IgD-negative memory B cell (primary cell): ENCODE results near the gene CYSRT1. TPM values are rescaled to one million over a fixed set of nuclear protein-coding genes. Genes with fewer than 3 reads are reported as not detected.
"Not testable (repeated sequence)": the region's sequence is repeated elsewhere in the genome, so short reads cannot be mapped to it uniquely, and the experiment has no call there.

ENCODE experiments used
- H3K27ac Mint-ChIP-seq, 3 donors: one replicate each; pipeline ENCODE4 v1.8.0; 2020 to 2022; ENCODE audit warnings: mild to moderate bottlenecking in 3 of 3, mixed read lengths in 3 of 3, moderate library complexity in 1 of 3
- H3K27me3 Mint-ChIP-seq: one replicate; pipeline ENCODE4 v1.8.0; 2021; ENCODE audit warnings: mixed read lengths
- H3K36me3 Mint-ChIP-seq: one replicate; pipeline ENCODE4 v1.8.0; 2020; ENCODE audit warnings: mild to moderate bottlenecking, mixed read lengths
- H3K4me1 Mint-ChIP-seq, 3 donors: one replicate each; pipeline ENCODE4 v1.8.0; 2020 to 2022; ENCODE audit warnings: mixed read lengths in 3 of 3, mild to moderate bottlenecking in 1 of 3
- H3K4me3 Mint-ChIP-seq, 4 donors: one replicate each; pipeline ENCODE4 v1.8.0; 2020 to 2022; ENCODE audit warnings: mild to moderate bottlenecking in 4 of 4, mixed read lengths in 4 of 4, moderate library complexity in 3 of 4
- H3K9me3 Mint-ChIP-seq, 3 donors: one replicate each; pipeline ENCODE4 v1.8.0; 2020 to 2021; ENCODE audit warnings: mixed read lengths in 3 of 3, mild to moderate bottlenecking in 1 of 3
- polyA plus RNA-seq: library from polyadenylated mRNA; unstranded; fragments of 300-500 nt; fragmentation: Illumina TruSeq; gene quantifications from one replicate; pipeline ENCODE4 v1.2.3, GENCODE V29; 2021

CYSRT1 gene
- polyA plus RNA-seq, 1 donor from 2014 or later, result not detected

- no peaks in the 10 kb centered on the region for H3K27me3 Mint-ChIP-seq
- no peaks in the 10 kb centered on the region for H3K9me3 Mint-ChIP-seq
- peak overlapping the region in 1 of 3 donors; percentile 74 for H3K27ac Mint-ChIP-seq
- peak overlapping the region in 1 of 4 donors; percentile 43 for H3K4me3 Mint-ChIP-seq
- H3K36me3 Mint-ChIP-seq, result no peaks in the 10 kb centered on the region
- H3K4me1 Mint-ChIP-seq, result peaks cover 0 to 6% (median 5%) of the 10 kb centered on the region in 3 donors
Observed at GRCh38 chr9:137250329-137251193, 25.6 kb downstream of the CYSRT1 start.

GRCh38 chr9:137251194-137251461 is 26.2 kb downstream of the CYSRT1 start, which contains the start of gene STPG3:
Gene STPG3, plus strand, starts transcription at chr9:137251286. Its CDS starts 1 bp downstream, at chr9:137251287.
- peak within 1 kb of the TSS in 1 of 4 donors; percentile 43 for H3K4me3 Mint-ChIP-seq
- peak within 1 kb of the TSS in 1 of 3 donors; percentile 74 for H3K27ac Mint-ChIP-seq
- H3K9me3 Mint-ChIP-seq, result no peaks in the 10 kb centered on the region
- no peaks in the 10 kb centered on the region for H3K36me3 Mint-ChIP-seq
- no peaks in the 10 kb centered on the region for H3K27me3 Mint-ChIP-seq
- H3K4me1 Mint-ChIP-seq, result peaks cover 0 to 7% (median 5%) of the 10 kb centered on the region in 3 donors

- Mint-ChIP-seq H3K27ac (no peak overlapping the region), H3K9me3 (no peaks in the 10 kb centered on the region), H3K4me3 (no peak overlapping the region), H3K4me1 (peaks cover 0 to 12% (median 5%) of the 10 kb centered on the region in 3 donors), H3K36me3 (no peaks in the 10 kb centered on the region), H3K27me3 (no peaks in the 10 kb centered on the region)
Observed at GRCh38 chr9:137251490-137252268, 26.7 kb downstream of the CYSRT1 start.

GRCh38 chr9:137252555-137253506 is 27.9 kb downstream of the CYSRT1 start:
- Mint-ChIP-seq H3K9me3 (no peaks in the 10 kb centered on the region), H3K27ac (peak overlapping the region in 1 of 3 donors; percentile 88), H3K27me3 (no peaks in the 10 kb centered on the region), H3K4me3 (peak overlapping the region in 3 of 4 donors; percentile 65 to 97 (median 79)), H3K36me3 (peaks cover 1% of the 10 kb centered on the region), H3K4me1 (peaks cover 0 to 16% (median 5%) of the 10 kb centered on the region in 3 donors)

GRCh38 chr9:137253717-137254623 is 29.0 kb downstream of the CYSRT1 start:
- no peaks in the 10 kb centered on the region for H3K27me3 Mint-ChIP-seq
- H3K4me3 Mint-ChIP-seq, result peak overlapping the region; percentile 78 to 97 (median 86)
- H3K36me3 Mint-ChIP-seq, result peaks cover 1% of the 10 kb centered on the region
- peaks cover 0 to 16% (median 5%) of the 10 kb centered on the region in 3 donors for H3K4me1 Mint-ChIP-seq
- H3K9me3 Mint-ChIP-seq, result no peaks in the 10 kb centered on the region
- peak overlapping the region in 2 of 3 donors; percentile 33 to 88 for H3K27ac Mint-ChIP-seq

- peak within 1 kb of the TSS; percentile 13 to 92 (median 89) for H3K27ac Mint-ChIP-seq
Observed at GRCh38 chr9:137254624-137255447, 29.9 kb downstream of the CYSRT1 start, which contains the start of gene NELFB. Gene NELFB, plus strand, starts transcription at chr9:137255327.

GRCh38 chr9:137255448-137256114 is 30.6 kb downstream of the CYSRT1 start:
- H3K27me3 Mint-ChIP-seq, result no peaks in the 10 kb centered on the region
- H3K36me3 Mint-ChIP-seq, result peaks cover 1% of the 10 kb centered on the region
- H3K9me3 Mint-ChIP-seq, result no peaks in the 10 kb centered on the region
- peaks cover 0 to 16% (median 5%) of the 10 kb centered on the region in 3 donors for H3K4me1 Mint-ChIP-seq
- H3K4me3 Mint-ChIP-seq, result peak overlapping the region; percentile 89 to 96 (median 92)
- peak overlapping the region; percentile 13 to 92 (median 89) for H3K27ac Mint-ChIP-seq

More at GRCh38 chr9:137254624-137255447, 29.9 kb downstream of the CYSRT1 start, which contains the start of gene NELFB:
- no peaks in the 10 kb centered on the region for H3K27me3 Mint-ChIP-seq
- peak within 1 kb of the TSS; percentile 89 to 97 (median 93) for H3K4me3 Mint-ChIP-seq
- no peaks in the 10 kb centered on the region for H3K9me3 Mint-ChIP-seq
- H3K36me3 Mint-ChIP-seq, result peaks cover 1% of the 10 kb centered on the region
- peaks cover 0 to 16% (median 5%) of the 10 kb centered on the region in 3 donors for H3K4me1 Mint-ChIP-seq

GRCh38 chr9:137256362-137256761 is 31.4 kb downstream of the CYSRT1 start:
- H3K9me3 Mint-ChIP-seq, result no peaks in the 10 kb centered on the region
- peak overlapping the region; percentile 89 to 96 (median 92) for H3K4me3 Mint-ChIP-seq
- H3K27me3 Mint-ChIP-seq, result no peaks in the 10 kb centered on the region
- peaks cover 1% of the 10 kb centered on the region for H3K36me3 Mint-ChIP-seq
- H3K4me1 Mint-ChIP-seq, result peaks cover 0 to 16% (median 5%) of the 10 kb centered on the region in 3 donors
- H3K27ac Mint-ChIP-seq, result peak overlapping the region in 1 of 3 donors; percentile 13

- Mint-ChIP-seq H3K4me1 (peaks cover 4 to 16% (median 9%) of the 10 kb centered on the region in 3 donors), H3K9me3 (no peaks in the 10 kb centered on the region)
Observed at GRCh38 chr9:137256856-137257255, 31.9 kb downstream of the CYSRT1 start.

GRCh38 chr9:137262173-137262908 is 37.4 kb downstream of the CYSRT1 start:
- not testable (repeated sequence) for H3K4me1 Mint-ChIP-seq, H3K27me3 Mint-ChIP-seq, H3K36me3 Mint-ChIP-seq, H3K9me3 Mint-ChIP-seq
- peak overlapping the region in 1 of 4 donors; percentile 50 for H3K4me3 Mint-ChIP-seq
- H3K27ac Mint-ChIP-seq, result peak overlapping the region in 1 of 3 donors; percentile 14

More at GRCh38 chr9:137256856-137257255, 31.9 kb downstream of the CYSRT1 start:
- Mint-ChIP-seq H3K4me3 (peak overlapping the region; percentile 84 to 96 (median 90)), H3K27ac (no peak overlapping the region), H3K36me3 (peaks cover 1% of the 10 kb centered on the region), H3K27me3 (no peaks in the 10 kb centered on the region)

GRCh38 chr9:137262909-137263285 is 37.9 kb downstream of the CYSRT1 start:
- no peak overlapping the region for H3K27ac Mint-ChIP-seq
- peaks cover 7 to 15% (median 9%) of the 10 kb centered on the region in 3 donors for H3K4me1 Mint-ChIP-seq
- no peaks in the 10 kb centered on the region for H3K9me3 Mint-ChIP-seq
- no peak overlapping the region for H3K4me3 Mint-ChIP-seq
- no peaks in the 10 kb centered on the region for H3K27me3 Mint-ChIP-seq
- H3K36me3 Mint-ChIP-seq, result no peaks in the 10 kb centered on the region

GRCh38 chr9:137263506-137263905 is 38.5 kb downstream of the CYSRT1 start:
- no peak overlapping the region for H3K27ac Mint-ChIP-seq
- no peaks in the 10 kb centered on the region for H3K9me3 Mint-ChIP-seq
- H3K36me3 Mint-ChIP-seq, result no peaks in the 10 kb centered on the region
- peaks cover 7 to 18% (median 15%) of the 10 kb centered on the region in 3 donors for H3K4me1 Mint-ChIP-seq
- no peak overlapping the region for H3K4me3 Mint-ChIP-seq
- no peaks in the 10 kb centered on the region for H3K27me3 Mint-ChIP-seq
